ENCODE data around the gene RAB10.

The RAB10 gene

DNA sequence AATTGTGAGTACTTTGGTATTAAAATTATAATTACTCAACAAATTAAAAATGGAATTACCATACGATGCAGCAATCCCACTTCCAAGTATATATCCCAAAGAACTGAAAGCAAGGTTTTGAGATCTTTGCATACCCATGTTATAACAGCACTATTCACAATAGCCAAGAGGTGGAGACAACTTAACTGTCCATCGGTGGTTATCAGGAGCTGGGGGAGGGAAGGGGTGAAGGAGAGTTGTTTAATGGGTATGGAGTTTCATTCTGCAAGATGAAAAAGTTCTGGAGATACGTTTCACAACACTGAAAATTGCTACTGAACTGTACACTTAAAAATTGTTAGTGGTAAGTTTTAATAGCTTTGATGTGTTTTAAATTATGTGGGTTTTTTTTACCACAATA, 25.7 kb downstream of the RAB10 start:
- H3K27ac Mint-ChIP-seq: no peak overlapping the region
- H3K9me3 Mint-ChIP-seq: no peaks in the 10 kb centered on the region
- H3K4me1 Mint-ChIP-seq: peaks cover 16% of the 10 kb centered on the region
- H3K4me3 Mint-ChIP-seq: no peak overlapping the region
- DNase-seq (ENCODE audit: low spot score in 2 of 2) (no peak), ATAC-seq (ENCODE audit: low read depth) (no peak)
- peaks cover 11% of the 10 kb centered on the region for H3K36me3 Mint-ChIP-seq
- H3K27me3 Mint-ChIP-seq: no peaks in the 10 kb centered on the region

GRCh38 chr2:26061539-26061938, 27.7 kb downstream of the RAB10 start:
- H3K27ac Mint-ChIP-seq: no peak overlapping the region
- peaks cover 13% of the 10 kb centered on the region for H3K36me3 Mint-ChIP-seq
- DNase-seq (ENCODE audit: low spot score in 2 of 2): no peak
- peaks cover 18% of the 10 kb centered on the region for H3K4me1 Mint-ChIP-seq
- no peaks in the 10 kb centered on the region for H3K9me3 Mint-ChIP-seq
- ATAC-seq (ENCODE audit: low read depth): no peak
- H3K4me3 Mint-ChIP-seq: no peak overlapping the region
- H3K27me3 Mint-ChIP-seq: no peaks in the 10 kb centered on the region

GRCh38 chr2:26064846-26065245, 31.0 kb downstream of the RAB10 start:
- Mint-ChIP-seq H3K4me3 (no peak overlapping the region), H3K4me1 (peaks cover 20% of the 10 kb centered on the region), H3K27ac (no peak overlapping the region), H3K27me3 (no peaks in the 10 kb centered on the region), H3K9me3 (no peaks in the 10 kb centered on the region), H3K36me3 (peaks cover 8% of the 10 kb centered on the region)
- DNase-seq (ENCODE audit: low spot score in 2 of 2) (no peak), ATAC-seq (ENCODE audit: low read depth) (no peak)

DNA sequence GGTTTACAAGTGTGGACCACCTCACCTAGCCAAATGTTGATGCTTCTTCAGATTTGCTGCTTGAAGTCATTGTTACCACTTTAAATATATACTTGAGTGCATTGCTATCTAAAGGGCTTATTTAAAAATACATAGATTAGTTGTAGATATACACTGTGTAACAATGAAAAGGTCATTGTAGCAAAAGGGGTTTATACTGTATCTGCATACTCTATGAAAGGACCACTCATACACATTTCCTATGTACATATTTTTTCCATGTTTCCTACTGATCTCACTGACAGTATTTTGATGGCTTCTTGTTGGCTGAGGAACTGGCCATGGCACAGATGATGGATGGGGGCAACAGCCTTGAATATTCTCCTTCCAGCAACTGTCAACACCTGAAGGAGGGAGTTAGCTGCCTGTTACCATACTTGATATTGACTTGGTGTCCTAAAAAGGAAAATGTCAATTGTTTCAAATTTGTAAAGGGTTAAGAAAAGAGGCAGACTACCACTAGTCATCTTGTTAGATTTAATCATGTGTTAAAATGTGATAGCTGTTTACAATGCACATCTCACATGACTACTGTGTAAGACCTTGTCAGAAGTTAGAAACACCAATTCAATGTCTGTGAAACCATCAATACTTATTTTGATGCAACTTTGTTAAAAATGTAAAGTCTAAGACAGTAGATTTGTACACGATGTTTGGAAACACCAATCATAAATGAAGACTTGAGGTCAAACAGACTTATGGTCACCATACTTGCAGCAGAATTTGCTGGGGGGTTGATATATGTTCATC, 33.5 kb downstream of the RAB10 start:
- DNase-seq (ENCODE audit: low spot score in 2 of 2): no peak
- ATAC-seq (ENCODE audit: low read depth): no peak
- Mint-ChIP-seq H3K27ac (peak overlapping the region; percentile 71), H3K36me3 (peaks cover 8% of the 10 kb centered on the region), H3K27me3 (no peaks in the 10 kb centered on the region), H3K9me3 (no peaks in the 10 kb centered on the region), H3K4me1 (peaks cover 22% of the 10 kb centered on the region), H3K4me3 (no peak overlapping the region)

- ATAC-seq (ENCODE audit: low read depth) (no peak), DNase-seq (ENCODE audit: low spot score in 2 of 2) (no peak)
- Mint-ChIP-seq H3K36me3 (peaks cover 8% of the 10 kb centered on the region), H3K27me3 (no peaks in the 10 kb centered on the region), H3K4me1 (peaks cover 25% of the 10 kb centered on the region), H3K4me3 (peak overlapping the region; percentile 2), H3K27ac (peak overlapping the region; percentile 71), H3K9me3 (no peaks in the 10 kb centered on the region)
These were observed 34.2 kb downstream of the RAB10 start for GRCh38 chr2:26067980-26068507.

GRCh38 chr2:26068602-26069298, 34.9 kb downstream of the RAB10 start:
- ATAC-seq (ENCODE audit: low read depth) (peak; percentile 49), DNase-seq (ENCODE audit: low spot score in 2 of 2) (no peak)
- no peak overlapping the region for H3K4me3 Mint-ChIP-seq

DNA sequence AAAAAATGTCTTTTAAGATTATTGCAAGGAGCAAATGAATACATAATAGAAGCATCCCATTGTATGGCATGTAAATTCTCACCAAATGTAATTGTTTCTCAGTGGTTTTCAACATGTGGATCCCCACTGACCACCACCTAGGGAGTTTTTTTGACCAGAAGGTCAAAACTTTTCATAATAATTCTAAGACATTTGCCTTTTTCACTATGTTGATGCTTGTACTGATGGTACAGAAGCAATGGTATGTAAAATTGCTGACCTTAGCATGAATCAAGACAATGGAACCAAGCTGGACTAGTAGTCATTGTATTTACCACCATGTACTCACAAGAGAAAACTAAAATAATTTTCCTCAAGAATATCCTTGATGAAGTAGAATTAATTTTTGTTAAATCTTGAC, 36.8 kb downstream of the RAB10 start:
- H3K4me1 Mint-ChIP-seq: peaks cover 37% of the 10 kb centered on the region

More at GRCh38 chr2:26068602-26069298, 34.9 kb downstream of the RAB10 start:
- Mint-ChIP-seq H3K27ac (no peak overlapping the region), H3K4me1 (peaks cover 29% of the 10 kb centered on the region), H3K36me3 (peaks cover 8% of the 10 kb centered on the region), H3K9me3 (no peaks in the 10 kb centered on the region), H3K27me3 (no peaks in the 10 kb centered on the region)

DNA sequence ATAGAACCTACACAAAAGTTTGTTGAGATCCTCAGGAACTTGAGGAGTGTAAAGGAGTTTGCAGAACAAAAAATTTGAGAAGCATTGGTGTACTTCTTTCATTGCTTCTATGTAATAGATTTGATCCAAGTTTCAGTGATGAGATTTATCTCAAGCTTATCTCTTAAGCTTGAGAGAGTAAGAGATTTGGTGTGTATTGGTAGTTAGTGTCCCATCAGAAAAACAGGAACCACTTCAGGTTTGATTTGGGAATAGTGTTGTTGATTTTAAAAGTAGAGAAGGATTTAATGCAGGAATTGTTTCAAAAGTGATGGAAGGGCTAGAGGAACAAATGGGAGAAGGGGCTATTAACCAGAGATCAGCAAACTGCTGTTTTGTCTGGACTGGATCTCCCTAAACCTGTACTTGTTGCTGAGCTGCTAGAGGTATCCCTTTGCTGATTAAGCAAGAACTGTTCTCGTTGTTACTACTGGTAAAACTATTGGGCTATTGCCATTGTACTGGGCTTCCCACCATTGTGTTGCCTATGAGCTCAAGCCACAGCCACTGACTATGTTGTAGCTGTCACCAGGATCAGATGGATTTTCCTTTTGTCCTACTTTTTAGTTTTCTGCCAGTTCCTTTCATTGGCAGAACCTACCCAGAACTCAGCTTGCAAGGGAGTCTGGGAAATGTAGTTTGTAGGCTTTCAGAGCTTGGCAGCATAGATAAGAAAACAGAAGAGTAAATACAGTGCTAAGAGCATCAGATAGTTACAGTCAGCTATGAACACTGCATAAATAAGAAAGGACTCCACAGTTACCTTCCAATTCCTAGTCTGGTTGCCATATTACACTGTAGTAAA, 39.3 kb downstream of the RAB10 start:
- Mint-ChIP-seq H3K36me3 (peaks cover 3% of the 10 kb centered on the region), H3K4me3 (no peak overlapping the region), H3K4me1 (peaks cover 28% of the 10 kb centered on the region), H3K27me3 (no peaks in the 10 kb centered on the region), H3K27ac (no peak overlapping the region), H3K9me3 (no peaks in the 10 kb centered on the region)
- DNase-seq (ENCODE audit: low spot score in 2 of 2) (no peak), ATAC-seq (ENCODE audit: low read depth) (no peak)

More for the DNA sequence above, 36.8 kb downstream of the RAB10 start:
- Mint-ChIP-seq H3K27ac (no peak overlapping the region), H3K36me3 (peaks cover 8% of the 10 kb centered on the region), H3K27me3 (no peaks in the 10 kb centered on the region), H3K4me3 (no peak overlapping the region), H3K9me3 (no peaks in the 10 kb centered on the region)
- ATAC-seq (ENCODE audit: low read depth) (no peak), DNase-seq (ENCODE audit: low spot score in 2 of 2) (no peak)

GRCh38 chr2:26073830-26074229, 39.9 kb downstream of the RAB10 start:
- Mint-ChIP-seq H3K4me3 (no peak overlapping the region), H3K27me3 (no peaks in the 10 kb centered on the region), H3K36me3 (peaks cover 7% of the 10 kb centered on the region), H3K9me3 (peaks cover 3% of the 10 kb centered on the region), H3K27ac (no peak overlapping the region), H3K4me1 (peaks cover 27% of the 10 kb centered on the region)
- DNase-seq (ENCODE audit: low spot score in 2 of 2) (no peak), ATAC-seq (ENCODE audit: low read depth) (no peak)

GRCh38 chr2:26074676-26075075, 40.8 kb downstream of the RAB10 start:
- Mint-ChIP-seq H3K4me3 (no peak overlapping the region), H3K36me3 (peaks cover 9% of the 10 kb centered on the region), H3K27ac (no peak overlapping the region), H3K27me3 (no peaks in the 10 kb centered on the region), H3K9me3 (peaks cover 3% of the 10 kb centered on the region), H3K4me1 (peaks cover 27% of the 10 kb centered on the region)
- no peak for ATAC-seq (ENCODE audit: low read depth)
- no peak for DNase-seq (ENCODE audit: low spot score in 2 of 2)

DNA sequence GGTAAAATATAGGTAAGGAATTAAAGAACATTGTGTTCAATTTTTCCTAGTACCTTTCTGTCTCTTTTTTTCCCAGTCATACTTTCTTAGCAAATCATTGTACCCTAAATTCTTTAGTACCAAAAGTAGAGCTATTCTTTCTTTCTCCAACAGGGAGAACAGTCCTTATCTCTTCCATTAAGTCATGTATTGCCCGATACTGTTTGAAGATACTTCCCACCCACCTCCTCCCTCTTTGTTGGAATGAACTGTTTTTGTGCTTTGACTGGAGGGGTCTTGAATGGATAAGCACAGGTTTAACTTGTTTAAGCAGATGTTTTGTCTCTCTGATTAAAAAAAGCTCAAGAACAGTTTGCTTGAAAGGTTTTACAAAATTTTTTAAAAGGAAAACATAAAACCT, 41.3 kb downstream of the RAB10 start:
- no peak for ATAC-seq (ENCODE audit: low read depth)
- Mint-ChIP-seq H3K4me1 (peaks cover 23% of the 10 kb centered on the region), H3K27me3 (no peaks in the 10 kb centered on the region), H3K9me3 (peaks cover 3% of the 10 kb centered on the region), H3K27ac (peak overlapping the region; percentile 4), H3K36me3 (peaks cover 10% of the 10 kb centered on the region), H3K4me3 (no peak overlapping the region)
- no peak for DNase-seq (ENCODE audit: low spot score in 2 of 2)

DNA sequence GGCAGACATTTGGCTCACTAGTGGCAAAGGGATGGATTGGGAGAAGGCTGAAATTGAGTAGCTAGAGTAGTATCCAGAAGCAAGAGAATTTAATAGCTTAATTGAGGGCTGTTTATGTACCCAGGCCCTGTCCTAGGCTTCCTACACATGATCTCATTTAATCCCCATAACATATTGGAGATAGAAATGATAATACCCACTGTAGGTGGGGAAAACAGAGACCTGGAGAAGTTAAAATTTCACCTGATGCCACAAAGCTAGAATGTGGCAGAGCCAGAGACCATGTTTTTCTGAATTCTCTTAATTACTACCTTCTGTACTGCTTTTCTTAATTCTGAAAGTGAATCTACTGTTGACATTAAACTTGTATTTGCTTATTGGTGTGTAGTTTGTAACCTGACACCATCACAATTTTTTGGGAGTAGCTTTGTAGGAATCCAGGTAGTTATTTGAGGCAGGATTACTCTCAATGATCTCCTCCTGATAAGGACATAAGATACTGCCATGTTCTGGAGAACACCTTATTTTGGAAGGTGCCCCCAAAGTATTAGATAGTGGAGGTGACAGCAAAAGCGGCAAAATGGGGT, 42.2 kb downstream of the RAB10 start:
- H3K36me3 Mint-ChIP-seq: peaks cover 14% of the 10 kb centered on the region
- H3K9me3 Mint-ChIP-seq: peaks cover 5% of the 10 kb centered on the region
- DNase-seq (ENCODE audit: low spot score in 2 of 2) (no peak), ATAC-seq (ENCODE audit: low read depth) (no peak)
- peak overlapping the region; percentile 4 for H3K27ac Mint-ChIP-seq
- H3K4me3 Mint-ChIP-seq: no peak overlapping the region
- no peaks in the 10 kb centered on the region for H3K27me3 Mint-ChIP-seq
- H3K4me1 Mint-ChIP-seq: peaks cover 23% of the 10 kb centered on the region

DNA sequence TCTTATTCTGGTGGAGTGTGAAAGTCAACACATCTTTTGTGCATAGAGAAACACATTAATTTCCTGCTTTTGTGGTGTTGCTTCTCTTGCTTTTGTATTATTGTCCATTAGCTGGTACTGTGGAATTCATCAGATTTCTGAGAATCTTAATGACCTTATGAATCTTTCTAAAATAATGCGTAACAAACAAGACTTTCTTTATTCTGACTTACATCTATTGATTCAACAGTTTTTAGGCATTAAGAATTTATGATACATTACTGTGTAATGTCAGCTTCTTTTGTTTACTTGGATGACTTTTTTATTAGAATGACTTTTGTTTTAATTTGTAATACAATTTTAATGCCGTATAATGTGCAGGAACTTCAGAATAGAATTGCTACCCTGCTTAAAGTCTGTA, 43.4 kb downstream of the RAB10 start:
- Mint-ChIP-seq H3K9me3 (peaks cover 7% of the 10 kb centered on the region), H3K36me3 (peaks cover 17% of the 10 kb centered on the region), H3K27ac (no peak overlapping the region)

More for the DNA sequence above, 43.4 kb downstream of the RAB10 start:
- Mint-ChIP-seq H3K4me3 (no peak overlapping the region), H3K27me3 (no peaks in the 10 kb centered on the region), H3K4me1 (peaks cover 23% of the 10 kb centered on the region)
- DNase-seq (ENCODE audit: low spot score in 2 of 2): no peak
- no peak for ATAC-seq (ENCODE audit: low read depth)

Measured in memory B cell (primary cell).